ENCODE measurements around the gene MAPK8. TPM values are rescaled to one million over a fixed set of nuclear protein-coding genes. Genes with fewer than 3 reads are reported as not detected.

The MAPK8 gene
- polyA plus RNA-seq, 1 experiment, result 31.2 TPM

- no peaks in the 10 kb centered on the region for H3K27me3 ChIP-seq (ENCODE audit: control insufficient read depth, insufficient read depth, low read length)
- no peak for DNase-seq (ENCODE audit: low read depth)
- no peaks in the 10 kb centered on the region for H3K36me3 ChIP-seq (ENCODE audit: control insufficient read depth, insufficient read depth, low read length)
- TF ChIP-seq CTCF (IDR thresholded peaks at IDR 0.05; ENCODE audit: insufficient read depth, low read depth, low read length), result 0 out of 2 replicates have a peak, but pooled peaks have one; percentile 4
- H3K4me3 ChIP-seq (ENCODE audit: low read depth, low read length), result no peak overlapping the region
- POLR2A ChIA-PET, result no interaction called here
- CTCF ChIA-PET, result interaction anchor here (0.6 to 2.0 kb wide), 3 partner anchors 32 to 347 kb away, joined by 3 to 18 read pairs (median 3); no protein-coding TSS in a partner anchor
Observed at GRCh38 chr10:48309711-48310226, 3.3 kb downstream of the MAPK8 start.

GRCh38 chr10:48314107-48314506, 7.6 kb downstream of the MAPK8 start:
- TF ChIP-seq CTCF (IDR thresholded peaks at IDR 0.05; ENCODE audit: insufficient read depth, low read depth, low read length), result no peak
- Histone ChIP-seq H3K36me3 (ENCODE audit: control insufficient read depth, insufficient read depth, low read length) (no peaks in the 10 kb centered on the region), H3K4me3 (ENCODE audit: low read depth, low read length) (no peak overlapping the region), H3K27me3 (ENCODE audit: control insufficient read depth, insufficient read depth, low read length) (no peaks in the 10 kb centered on the region)
- ChIA-PET CTCF (no interaction called here), POLR2A (no interaction called here)
- no peak for DNase-seq (ENCODE audit: low read depth)

GRCh38 chr10:48316236-48316635, 9.8 kb downstream of the MAPK8 start:
- POLR2A ChIA-PET, result no interaction called here
- Histone ChIP-seq H3K27me3 (ENCODE audit: control insufficient read depth, insufficient read depth, low read length) (no peaks in the 10 kb centered on the region), H3K4me3 (ENCODE audit: low read depth, low read length) (no peak overlapping the region), H3K36me3 (ENCODE audit: control insufficient read depth, insufficient read depth, low read length) (no peaks in the 10 kb centered on the region; the same call in 1 of the 2 replicates)
- CTCF ChIA-PET, result interaction anchor here (0.6 to 1.1 kb wide), 2 partner anchors 16 to 204 kb away, joined by 3 read pairs; no protein-coding TSS in a partner anchor
- TF ChIP-seq CTCF (IDR thresholded peaks at IDR 0.05; ENCODE audit: insufficient read depth, low read depth, low read length), result no peak
- no peak for DNase-seq (ENCODE audit: low read depth)

GRCh38 chr10:48317321-48317990, 11.0 kb downstream of the MAPK8 start:
- Histone ChIP-seq H3K4me3 (ENCODE audit: low read depth, low read length) (no peak overlapping the region), H3K27me3 (ENCODE audit: control insufficient read depth, insufficient read depth, low read length) (no peaks in the 10 kb centered on the region), H3K36me3 (ENCODE audit: control insufficient read depth, insufficient read depth, low read length) (no peaks in the 10 kb centered on the region; the same call in 1 of the 2 replicates)
- CTCF ChIA-PET, result interaction anchor here (0.6 kb wide), 1 partner anchor 158 kb away, joined by 4 read pairs; no protein-coding TSS in a partner anchor
- TF ChIP-seq CTCF (IDR thresholded peaks at IDR 0.05; ENCODE audit: insufficient read depth, low read depth, low read length), result no peak
- POLR2A ChIA-PET, result no interaction called here
- no peak for DNase-seq (ENCODE audit: low read depth)

- POLR2A ChIA-PET, result no interaction called here
Observed at GRCh38 chr10:48322017-48322416, 15.5 kb downstream of the MAPK8 start.

More at GRCh38 chr10:48322017-48322416, 15.5 kb downstream of the MAPK8 start:
- no peak for TF ChIP-seq CTCF (IDR thresholded peaks at IDR 0.05; ENCODE audit: insufficient read depth, low read depth, low read length)
- no peak overlapping the region for H3K4me3 ChIP-seq (ENCODE audit: low read depth, low read length)
- no peaks in the 10 kb centered on the region for H3K27me3 ChIP-seq (ENCODE audit: control insufficient read depth, insufficient read depth, low read length)
- no peak for DNase-seq (ENCODE audit: low read depth)
- CTCF ChIA-PET, result interaction anchor here (0.9 to 1.6 kb wide), 3 partner anchors 11 to 335 kb away, joined by 3 to 4 read pairs (median 3); no protein-coding TSS in a partner anchor
- no peaks in the 10 kb centered on the region; the same call in 1 of the 2 replicates for H3K36me3 ChIP-seq (ENCODE audit: control insufficient read depth, insufficient read depth, low read length)

Data from BJ (cell line).